PFSK-1 (cell line): ENCODE results near the gene GHRH.

Source experiments
- POLR2AphosphoS5 ChIP-seq: IDR thresholded peaks from 2 replicates; pipeline ENCODE4 v1.6.1; 2012; ENCODE audit warnings: low read depth, mild to moderate bottlenecking, control low read depth, low read length, moderate library complexity
- REST ChIP-seq, 2 experiments: IDR thresholded peaks; 2 replicates each; pipeline versions ENCODE4 v1.6.1 to v1.8.0; 2011 to 2012; ENCODE audit warnings: low read depth in 2 of 2, low read length in 2 of 2, control low read depth in 1 of 2, inconsistent platforms in 1 of 2, mild to moderate bottlenecking in 1 of 2, moderate library complexity in 1 of 2; ENCODE audit not compliant: insufficient read depth in 1 of 2
- SIN3A ChIP-seq: IDR thresholded peaks from 2 replicates; pipeline ENCODE4 v1.6.1; 2012; ENCODE audit warnings: mild to moderate bottlenecking, low read length, moderate library complexity, borderline replicate concordance; ENCODE audit not compliant: insufficient read depth
- TAF1 ChIP-seq: IDR thresholded peaks from 2 replicates; pipeline ENCODE4 v1.6.1; 2012; ENCODE audit warnings: low read length, control low read depth, borderline replicate concordance; ENCODE audit not compliant: insufficient read depth

GRCh38 chr20:37235065-37235464 is 26.5 kb downstream of the GHRH start:
- TF ChIP-seq POLR2AphosphoS5 = no peak
- no peak for TF ChIP-seq REST (IDR thresholded peaks at IDR 0.05; ENCODE audit: insufficient read depth in 1 of 2, low read depth in 2 of 2, low read length in 2 of 2)
- TF ChIP-seq TAF1 = no peak
- TF ChIP-seq SIN3A = no peak
